HG02642 (cell line): ENCODE results near the gene ROR2.

Experiments
- ATAC-seq: cut with Tn5 transposase; IDR thresholded peaks from one replicate; pipeline ENCODE4 v1.9.1; 2021; ENCODE audit warnings: mild to moderate bottlenecking; ENCODE audit not compliant: unreplicated experiment, poor library complexity

The ROR2 gene

GRCh38 chr9:91949392-91949945 lies 559 bp downstream of the ROR2 start:
- ATAC-seq: no peak

GRCh38 chr9:91948597-91949391 lies 1.2 kb downstream of the ROR2 start:
- no peak for ATAC-seq

- no peak for ATAC-seq
These were observed 1.9 kb downstream of the ROR2 start for GRCh38 chr9:91948101-91948596.

GRCh38 chr9:91946653-91947488 lies 3.2 kb downstream of the ROR2 start:
- no peak for ATAC-seq

GRCh38 chr9:91946196-91946595 lies 3.8 kb downstream of the ROR2 start:
- no peak for ATAC-seq

GRCh38 chr9:91945277-91946085 lies 4.5 kb downstream of the ROR2 start:
- no peak for ATAC-seq

GRCh38 chr9:91944711-91945110 lies 5.3 kb downstream of the ROR2 start:
- no peak for ATAC-seq

- no peak for ATAC-seq
These were observed 6.3 kb downstream of the ROR2 start for GRCh38 chr9:91943478-91944470.

GRCh38 chr9:91942201-91942600 lies 7.8 kb downstream of the ROR2 start:
- no peak for ATAC-seq

- ATAC-seq: no peak
These were observed 10.1 kb downstream of the ROR2 start for GRCh38 chr9:91939978-91940377.

GRCh38 chr9:91937727-91938126 lies 12.3 kb downstream of the ROR2 start:
- no peak for ATAC-seq

- ATAC-seq: no peak
These were observed 13.0 kb downstream of the ROR2 start for GRCh38 chr9:91937056-91937455.

GRCh38 chr9:91935805-91936514 lies 14.1 kb downstream of the ROR2 start:
- no peak for ATAC-seq

GRCh38 chr9:91935066-91935749 lies 14.8 kb downstream of the ROR2 start:
- ATAC-seq: no peak

- no peak for ATAC-seq
These were observed 15.4 kb downstream of the ROR2 start for GRCh38 chr9:91934654-91935053.

- ATAC-seq: no peak
These were observed 16.3 kb downstream of the ROR2 start for GRCh38 chr9:91933556-91934352.

GRCh38 chr9:91930475-91930874 lies 19.6 kb downstream of the ROR2 start:
- ATAC-seq: no peak
